GM19351 (cell line): ENCODE data around the gene CCDC70.
"Not testable (repeated sequence)": the region's sequence is repeated elsewhere in the genome, so short reads cannot be mapped to it uniquely, and the experiment has no call there.

Experiments
- ATAC-seq: cut with Tn5 transposase; IDR thresholded peaks from one replicate; pipeline ENCODE4 v1.9.1; 2021; ENCODE audit warnings: mild to moderate bottlenecking, moderate library complexity; ENCODE audit not compliant: unreplicated experiment

The CCDC70 gene

DNA sequence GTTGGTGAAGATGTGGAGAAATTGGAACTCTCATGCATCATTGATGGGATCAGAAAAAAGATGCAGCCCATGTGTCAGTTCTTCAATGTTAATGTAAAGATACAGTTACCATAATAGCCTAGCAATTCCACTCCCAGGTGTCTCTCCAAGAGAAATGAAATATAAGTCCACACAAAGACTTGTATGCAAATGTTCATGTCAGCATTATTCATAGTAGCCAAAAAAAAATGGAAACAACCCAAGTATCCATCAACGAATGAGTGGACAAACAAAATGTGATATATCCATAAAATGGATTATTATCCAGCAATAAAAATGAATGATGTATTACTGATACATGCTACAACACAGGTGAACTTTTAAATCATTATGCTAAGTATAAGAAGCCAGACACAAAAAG is 38.7 kb downstream of the CCDC70 start:
- ATAC-seq = no peak

DNA sequence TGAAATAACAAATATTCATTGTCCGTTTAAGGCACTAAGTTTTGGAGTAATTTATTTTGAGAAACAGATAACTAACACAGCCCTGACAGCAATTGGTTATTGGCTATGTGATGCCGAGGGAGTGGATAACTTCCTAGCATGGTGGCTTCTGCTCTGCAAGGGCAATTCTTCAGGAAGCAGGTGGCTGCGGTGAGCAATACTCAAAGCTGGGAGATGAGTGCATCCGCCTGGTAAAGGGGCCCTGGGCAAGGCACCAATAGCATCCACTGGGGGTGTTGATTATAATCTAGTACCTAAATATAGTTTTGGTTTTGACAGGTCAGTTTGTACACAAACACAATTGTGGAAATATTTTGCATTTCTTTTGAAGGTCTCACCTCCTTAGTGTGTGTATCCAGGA is 41.0 kb downstream of the CCDC70 start:
- no peak for ATAC-seq

- no peak for ATAC-seq
Measured at GRCh38 chr13:51905787-51906186, 44.0 kb downstream of the CCDC70 start.

GRCh38 chr13:51906581-51906980 is 44.8 kb downstream of the CCDC70 start:
- ATAC-seq = no peak

DNA sequence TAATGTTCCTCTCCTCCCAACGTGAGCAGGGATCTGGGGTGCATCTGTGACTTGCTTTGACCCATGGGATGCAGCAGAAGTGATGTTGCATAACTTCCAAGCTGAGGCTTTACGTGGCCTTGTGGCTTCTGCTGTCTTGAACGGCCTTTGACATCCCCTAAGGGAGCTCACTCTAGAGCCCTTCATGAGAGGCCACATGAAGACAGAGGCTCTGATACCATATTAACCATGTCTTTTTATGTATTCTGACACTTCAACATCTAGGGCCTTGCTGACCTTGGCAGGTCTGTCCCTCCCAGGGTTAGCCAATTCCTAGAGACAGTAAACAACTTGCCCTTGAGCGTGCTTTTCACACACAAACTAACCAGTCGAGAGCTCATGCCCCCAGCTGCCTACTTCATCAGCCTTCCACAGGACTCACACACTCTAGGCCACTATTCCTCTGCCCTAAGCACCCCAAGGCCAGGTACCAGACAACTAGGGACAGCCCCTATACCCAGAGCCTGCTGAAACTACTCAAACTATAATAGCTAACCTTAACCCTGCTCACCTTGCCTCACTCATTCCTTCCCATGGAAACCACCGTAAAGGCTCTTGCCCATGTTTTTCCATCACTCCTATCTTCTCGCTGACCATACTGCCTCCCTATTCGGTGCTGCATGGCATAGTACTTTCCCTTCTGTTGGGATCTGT is 45.4 kb downstream of the CCDC70 start:
- ATAC-seq = no peak

DNA sequence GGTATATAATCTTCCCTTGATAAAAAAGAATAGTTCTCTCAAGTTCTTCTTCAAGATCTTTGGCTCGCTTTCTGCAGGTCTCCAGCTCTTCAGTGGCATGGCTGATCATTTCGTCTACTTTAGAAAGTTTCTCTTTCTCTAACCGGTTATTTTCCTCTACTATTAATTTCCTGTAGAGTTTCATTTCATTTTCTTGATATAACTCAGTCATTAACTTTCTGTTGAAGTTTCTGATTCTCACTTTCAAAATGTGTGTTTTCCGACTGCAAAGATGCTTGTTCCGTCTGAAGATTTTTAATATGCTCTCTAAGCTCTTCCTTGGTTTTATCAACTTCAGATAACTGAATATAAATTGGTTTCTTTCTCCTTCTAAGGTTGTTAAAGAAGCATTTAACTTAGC is 47.5 kb downstream of the CCDC70 start:
- ATAC-seq = not testable (repeated sequence)

- no peak for ATAC-seq
Measured at GRCh38 chr13:51910508-51910907, 48.7 kb downstream of the CCDC70 start.

GRCh38 chr13:51912091-51912490 is 50.3 kb downstream of the CCDC70 start:
- no peak for ATAC-seq

DNA sequence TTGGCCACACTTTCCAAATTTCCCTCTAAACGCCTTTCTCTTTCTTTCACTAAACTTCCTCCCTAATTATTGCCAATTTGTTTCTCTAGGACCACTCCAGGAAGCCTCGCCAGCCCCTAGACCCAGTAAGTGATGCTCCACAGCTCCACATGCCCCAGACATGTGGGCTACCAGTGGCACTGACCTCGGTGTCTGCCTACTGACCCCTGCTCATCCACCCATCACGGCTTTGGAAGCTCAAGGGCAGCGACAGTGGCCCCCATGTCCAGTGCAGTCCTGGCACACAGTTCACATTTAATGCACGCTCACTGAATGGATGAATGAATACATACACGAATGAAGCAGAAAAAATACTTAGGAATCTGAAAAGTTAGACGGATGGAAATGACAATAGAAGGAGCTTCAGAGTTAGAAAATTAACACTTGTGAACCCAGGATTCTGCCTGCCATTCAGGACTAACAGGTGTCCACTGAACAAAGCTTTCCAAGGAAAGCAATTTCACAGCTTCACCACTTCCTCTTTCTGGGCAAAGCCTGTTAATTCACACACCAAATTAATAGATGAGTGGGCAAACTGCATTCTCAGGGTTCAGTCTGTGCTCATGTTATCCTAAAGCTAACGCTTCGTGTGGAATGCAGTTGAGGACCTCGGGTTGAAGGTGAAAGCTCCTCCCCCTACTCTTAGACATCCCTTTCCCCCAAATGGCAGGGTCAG is 50.9 kb downstream of the CCDC70 start:
- ATAC-seq = no peak

GRCh38 chr13:51913421-51914136 is 51.8 kb downstream of the CCDC70 start:
- no peak for ATAC-seq

DNA sequence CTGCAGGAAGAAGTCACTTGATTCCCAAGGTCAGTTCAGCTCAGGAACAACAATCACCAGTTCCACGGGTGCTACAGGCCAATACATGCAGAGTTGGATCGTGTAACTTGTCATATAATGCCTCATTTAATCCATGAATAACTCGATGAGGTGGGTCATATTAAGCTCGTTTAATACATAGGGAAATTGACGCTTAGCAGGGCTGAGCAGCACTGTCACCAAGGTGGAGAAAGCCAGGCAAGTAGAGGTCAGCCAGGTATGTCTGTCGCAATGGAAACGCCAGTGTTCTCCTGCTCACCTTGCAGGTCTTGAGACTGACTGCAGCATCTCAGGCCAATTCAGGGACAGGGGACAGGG is 52.3 kb downstream of the CCDC70 start:
- ATAC-seq = no peak
